ENCODE results near the gene MBD3L4. TPM values are rescaled to one million over a fixed set of nuclear protein-coding genes. Genes with fewer than 3 reads are reported as not detected.

MBD3L4 gene
- total RNA-seq, 2 experiments from 2014 or later = not detected

DNA sequence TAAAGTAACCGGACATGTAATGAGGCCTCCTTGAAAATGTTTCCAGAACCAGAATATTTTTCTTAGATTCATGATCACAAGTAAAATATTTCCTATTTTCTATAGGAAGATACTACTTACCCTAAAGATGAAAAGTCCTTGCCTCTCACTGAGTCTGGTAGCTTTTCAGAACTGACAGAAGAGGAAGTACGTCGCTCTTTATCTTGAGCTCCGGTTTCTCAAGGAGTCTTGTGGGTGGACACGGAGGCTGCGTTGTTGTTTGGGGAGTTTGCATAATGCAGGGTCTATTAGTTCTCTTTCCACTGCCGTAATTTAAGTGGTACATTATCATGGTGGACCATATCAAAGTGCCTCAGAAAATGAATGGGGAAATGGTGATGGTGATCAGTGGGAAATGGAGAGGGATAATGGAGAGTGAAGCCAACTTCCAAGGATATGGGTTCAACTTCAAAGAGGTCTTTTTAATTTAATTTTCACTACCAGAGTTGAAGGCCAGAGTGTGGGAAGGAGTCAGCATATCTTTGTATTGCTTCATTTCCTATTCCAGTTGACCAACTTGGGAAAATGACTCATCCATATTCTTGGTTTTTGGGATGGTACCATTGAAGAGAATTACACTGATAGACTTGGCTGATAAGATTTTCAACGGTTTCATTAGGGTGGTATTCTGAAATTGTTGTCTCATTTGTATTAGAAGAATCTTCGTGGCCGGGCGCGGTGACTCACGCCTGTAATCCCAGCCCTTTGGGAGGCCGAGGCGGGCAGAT is 42.1 kb downstream of the MBD3L4 start:
- H3K4me2 ChIP-seq (ENCODE audit: low read length) = no peak overlapping the region
- intact Hi-C loops (cut with micrococcal nuclease; ENCODE audit: unreplicated experiment) = no loop called here

DNA sequence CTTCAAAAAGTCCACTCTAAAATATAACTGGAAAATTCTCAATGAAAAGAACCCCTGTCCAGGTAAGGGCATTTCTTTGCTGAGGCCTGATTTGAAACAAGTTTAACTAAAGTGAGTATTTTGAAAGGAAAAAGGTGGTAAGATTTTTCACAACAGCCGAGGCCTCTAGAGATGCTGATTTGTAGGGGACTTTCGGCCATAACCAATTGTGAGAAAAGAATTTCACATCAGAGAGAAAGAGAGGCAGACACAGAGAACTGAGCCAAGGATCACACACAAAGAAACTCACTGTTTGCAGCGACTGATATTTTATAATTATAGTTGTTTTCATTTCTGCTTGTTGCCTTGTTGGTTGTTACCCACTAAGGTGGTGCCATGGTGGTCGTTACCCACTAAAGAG is 43.2 kb downstream of the MBD3L4 start:
- H3K4me3 ChIP-seq (ENCODE audit: low read depth, low read length, poor library complexity, severe bottlenecking) = no peak overlapping the region

More for the DNA sequence above, 42.1 kb downstream of the MBD3L4 start:
- no TSS peak for BruUV-seq (replicated peaks)
- no peaks in the 10 kb centered on the region for H3K4me1 ChIP-seq (ENCODE audit: insufficient read depth, low read length, poor library complexity, severe bottlenecking)
- H4K20me1 ChIP-seq (ENCODE audit: insufficient read depth, low read length) = no peaks in the 10 kb centered on the region
- no peak overlapping the region for H3K27ac ChIP-seq (ENCODE audit: low read depth, low read length, poor library complexity, severe bottlenecking)
- no peaks in the 10 kb centered on the region for H3K36me3 ChIP-seq (ENCODE audit: insufficient read depth, low read length)
- no peaks in the 10 kb centered on the region for H3K9me2 ChIP-seq (ENCODE audit: insufficient read depth, low read length)
- no peaks in the 10 kb centered on the region for H3K79me2 ChIP-seq (ENCODE audit: insufficient read depth, low read depth, low read length)
- ChIA-PET CTCF (ENCODE audit: unreplicated experiment) (no interaction called here), POLR2A (no interaction called here)
- no peak overlapping the region for H2AFZ ChIP-seq (ENCODE audit: low read length)
- H3K9me3 ChIP-seq (ENCODE audit: low read length) = no peaks in the 10 kb centered on the region
- DNase-seq (ENCODE audit: low spot score) = no peak
- TF ChIP-seq, protein P1, sequence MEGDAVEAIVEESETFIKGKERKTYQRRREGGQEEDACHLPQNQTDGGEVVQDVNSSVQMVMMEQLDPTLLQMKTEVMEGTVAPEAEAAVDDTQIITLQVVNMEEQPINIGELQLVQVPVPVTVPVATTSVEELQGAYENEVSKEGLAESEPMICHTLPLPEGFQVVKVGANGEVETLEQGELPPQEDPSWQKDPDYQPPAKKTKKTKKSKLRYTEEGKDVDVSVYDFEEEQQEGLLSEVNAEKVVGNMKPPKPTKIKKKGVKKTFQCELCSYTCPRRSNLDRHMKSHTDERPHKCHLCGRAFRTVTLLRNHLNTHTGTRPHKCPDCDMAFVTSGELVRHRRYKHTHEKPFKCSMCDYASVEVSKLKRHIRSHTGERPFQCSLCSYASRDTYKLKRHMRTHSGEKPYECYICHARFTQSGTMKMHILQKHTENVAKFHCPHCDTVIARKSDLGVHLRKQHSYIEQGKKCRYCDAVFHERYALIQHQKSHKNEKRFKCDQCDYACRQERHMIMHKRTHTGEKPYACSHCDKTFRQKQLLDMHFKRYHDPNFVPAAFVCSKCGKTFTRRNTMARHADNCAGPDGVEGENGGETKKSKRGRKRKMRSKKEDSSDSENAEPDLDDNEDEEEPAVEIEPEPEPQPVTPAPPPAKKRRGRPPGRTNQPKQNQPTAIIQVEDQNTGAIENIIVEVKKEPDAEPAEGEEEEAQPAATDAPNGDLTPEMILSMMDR (conservative IDR thresholded peaks at IDR 0.05; ENCODE audit: low read length) = no peak
- no peak for TF ChIP-seq EZH2phosphoT487 (IDR thresholded peaks at IDR 0.05; ENCODE audit: borderline replicate concordance, low read depth, low read length)
- no peak overlapping the region for H3K4me3 ChIP-seq (ENCODE audit: low read depth, low read length, poor library complexity, severe bottlenecking)

More for the DNA sequence above, 43.2 kb downstream of the MBD3L4 start:
- Histone ChIP-seq H3K36me3 (ENCODE audit: insufficient read depth, low read length) (no peaks in the 10 kb centered on the region), H3K79me2 (ENCODE audit: insufficient read depth, low read depth, low read length) (no peaks in the 10 kb centered on the region), H3K9me3 (ENCODE audit: low read length) (no peaks in the 10 kb centered on the region), H3K9me2 (ENCODE audit: insufficient read depth, low read length) (no peaks in the 10 kb centered on the region), H2AFZ (ENCODE audit: low read length) (no peak overlapping the region), H3K4me1 (ENCODE audit: insufficient read depth, low read length, poor library complexity, severe bottlenecking) (no peaks in the 10 kb centered on the region), H4K20me1 (ENCODE audit: insufficient read depth, low read length) (no peaks in the 10 kb centered on the region), H3K27ac (ENCODE audit: low read depth, low read length, poor library complexity, severe bottlenecking) (no peak overlapping the region), H3K4me2 (ENCODE audit: low read length) (no peak overlapping the region)
- TF ChIP-seq, protein P1 (conservative IDR thresholded peaks at IDR 0.05; ENCODE audit: low read length) = no peak
- no peak for TF ChIP-seq EZH2phosphoT487 (IDR thresholded peaks at IDR 0.05; ENCODE audit: borderline replicate concordance, low read depth, low read length)
- intact Hi-C loops (cut with micrococcal nuclease; ENCODE audit: unreplicated experiment) = no loop called here
- no peak for DNase-seq (ENCODE audit: low spot score)
- POLR2A ChIA-PET = no interaction called here
- BruUV-seq (replicated peaks) = no TSS peak
- CTCF ChIA-PET (ENCODE audit: unreplicated experiment) = interaction anchor here (0.6 kb wide), 1 partner anchor 292 kb away, joined by 5 read pairs; no protein-coding TSS in a partner anchor

Data from OCI-LY7 (cell line).